ENCODE measurements around the gene PLEKHG2.
A peak's percentile ranks its signal among the peaks of the same experiment; 100 is the strongest.

Gene PLEKHG2, protein sequence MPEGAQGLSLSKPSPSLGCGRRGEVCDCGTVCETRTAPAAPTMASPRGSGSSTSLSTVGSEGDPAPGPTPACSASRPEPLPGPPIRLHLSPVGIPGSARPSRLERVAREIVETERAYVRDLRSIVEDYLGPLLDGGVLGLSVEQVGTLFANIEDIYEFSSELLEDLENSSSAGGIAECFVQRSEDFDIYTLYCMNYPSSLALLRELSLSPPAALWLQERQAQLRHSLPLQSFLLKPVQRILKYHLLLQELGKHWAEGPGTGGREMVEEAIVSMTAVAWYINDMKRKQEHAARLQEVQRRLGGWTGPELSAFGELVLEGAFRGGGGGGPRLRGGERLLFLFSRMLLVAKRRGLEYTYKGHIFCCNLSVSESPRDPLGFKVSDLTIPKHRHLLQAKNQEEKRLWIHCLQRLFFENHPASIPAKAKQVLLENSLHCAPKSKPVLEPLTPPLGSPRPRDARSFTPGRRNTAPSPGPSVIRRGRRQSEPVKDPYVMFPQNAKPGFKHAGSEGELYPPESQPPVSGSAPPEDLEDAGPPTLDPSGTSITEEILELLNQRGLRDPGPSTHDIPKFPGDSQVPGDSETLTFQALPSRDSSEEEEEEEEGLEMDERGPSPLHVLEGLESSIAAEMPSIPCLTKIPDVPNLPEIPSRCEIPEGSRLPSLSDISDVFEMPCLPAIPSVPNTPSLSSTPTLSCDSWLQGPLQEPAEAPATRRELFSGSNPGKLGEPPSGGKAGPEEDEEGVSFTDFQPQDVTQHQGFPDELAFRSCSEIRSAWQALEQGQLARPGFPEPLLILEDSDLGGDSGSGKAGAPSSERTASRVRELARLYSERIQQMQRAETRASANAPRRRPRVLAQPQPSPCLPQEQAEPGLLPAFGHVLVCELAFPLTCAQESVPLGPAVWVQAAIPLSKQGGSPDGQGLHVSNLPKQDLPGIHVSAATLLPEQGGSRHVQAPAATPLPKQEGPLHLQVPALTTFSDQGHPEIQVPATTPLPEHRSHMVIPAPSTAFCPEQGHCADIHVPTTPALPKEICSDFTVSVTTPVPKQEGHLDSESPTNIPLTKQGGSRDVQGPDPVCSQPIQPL (N-terminal part only)

DNA sequence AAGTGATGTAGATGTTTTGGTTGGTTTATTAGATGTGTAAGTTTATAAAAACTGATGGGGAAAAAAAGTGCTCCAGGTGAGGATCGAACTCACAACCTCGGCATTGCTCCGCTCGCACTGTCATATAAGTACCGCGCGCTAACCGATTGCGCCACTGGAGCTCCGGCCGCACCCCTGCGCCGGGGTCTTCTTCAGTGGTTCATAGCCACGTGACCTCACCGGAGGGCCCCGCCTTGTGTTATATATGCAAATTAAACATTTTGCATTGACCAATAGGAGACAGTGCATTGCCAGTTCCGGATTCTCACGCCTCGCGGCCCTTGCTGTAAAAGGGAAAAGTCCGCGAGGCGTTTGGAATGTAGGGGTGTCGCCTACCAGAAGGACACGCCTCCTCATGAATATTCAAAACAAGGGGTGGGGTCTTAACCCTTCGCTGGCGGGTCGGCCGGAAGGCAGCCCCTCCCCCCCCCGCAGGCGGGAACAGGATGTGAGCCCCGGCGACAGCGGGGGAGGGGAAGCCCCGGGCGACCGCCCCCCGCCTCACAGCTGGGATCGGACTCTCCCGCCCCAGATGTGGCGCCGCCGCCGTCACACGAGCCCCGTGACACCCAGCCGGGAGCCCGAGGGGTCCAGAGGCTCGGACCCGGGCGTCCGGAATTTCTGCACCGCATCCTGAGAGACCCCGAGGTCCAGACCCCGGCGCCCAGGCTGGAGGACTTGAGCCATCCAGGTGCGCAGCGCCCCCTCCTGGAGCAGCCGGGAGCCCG is at the start of gene PLEKHG2:
Gene PLEKHG2, plus strand, starts transcription at position 570 of the 767 bp plus-strand sequence. CDS start 1,418 bp downstream, outside the sequence.
- TF ChIP-seq, protein P1, sequence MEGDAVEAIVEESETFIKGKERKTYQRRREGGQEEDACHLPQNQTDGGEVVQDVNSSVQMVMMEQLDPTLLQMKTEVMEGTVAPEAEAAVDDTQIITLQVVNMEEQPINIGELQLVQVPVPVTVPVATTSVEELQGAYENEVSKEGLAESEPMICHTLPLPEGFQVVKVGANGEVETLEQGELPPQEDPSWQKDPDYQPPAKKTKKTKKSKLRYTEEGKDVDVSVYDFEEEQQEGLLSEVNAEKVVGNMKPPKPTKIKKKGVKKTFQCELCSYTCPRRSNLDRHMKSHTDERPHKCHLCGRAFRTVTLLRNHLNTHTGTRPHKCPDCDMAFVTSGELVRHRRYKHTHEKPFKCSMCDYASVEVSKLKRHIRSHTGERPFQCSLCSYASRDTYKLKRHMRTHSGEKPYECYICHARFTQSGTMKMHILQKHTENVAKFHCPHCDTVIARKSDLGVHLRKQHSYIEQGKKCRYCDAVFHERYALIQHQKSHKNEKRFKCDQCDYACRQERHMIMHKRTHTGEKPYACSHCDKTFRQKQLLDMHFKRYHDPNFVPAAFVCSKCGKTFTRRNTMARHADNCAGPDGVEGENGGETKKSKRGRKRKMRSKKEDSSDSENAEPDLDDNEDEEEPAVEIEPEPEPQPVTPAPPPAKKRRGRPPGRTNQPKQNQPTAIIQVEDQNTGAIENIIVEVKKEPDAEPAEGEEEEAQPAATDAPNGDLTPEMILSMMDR (IDR thresholded peaks at IDR 0.05; ENCODE audit: low read depth, low read length, missing control alignments) = peak; percentile 79
- DNase-seq (ENCODE audit: extremely low read depth, low read depth) = peak; percentile 98
- H3K4me3 ChIP-seq (replicated peaks; ENCODE audit: low read depth, low read length) = peak within 1 kb of the TSS; percentile 87

DNA sequence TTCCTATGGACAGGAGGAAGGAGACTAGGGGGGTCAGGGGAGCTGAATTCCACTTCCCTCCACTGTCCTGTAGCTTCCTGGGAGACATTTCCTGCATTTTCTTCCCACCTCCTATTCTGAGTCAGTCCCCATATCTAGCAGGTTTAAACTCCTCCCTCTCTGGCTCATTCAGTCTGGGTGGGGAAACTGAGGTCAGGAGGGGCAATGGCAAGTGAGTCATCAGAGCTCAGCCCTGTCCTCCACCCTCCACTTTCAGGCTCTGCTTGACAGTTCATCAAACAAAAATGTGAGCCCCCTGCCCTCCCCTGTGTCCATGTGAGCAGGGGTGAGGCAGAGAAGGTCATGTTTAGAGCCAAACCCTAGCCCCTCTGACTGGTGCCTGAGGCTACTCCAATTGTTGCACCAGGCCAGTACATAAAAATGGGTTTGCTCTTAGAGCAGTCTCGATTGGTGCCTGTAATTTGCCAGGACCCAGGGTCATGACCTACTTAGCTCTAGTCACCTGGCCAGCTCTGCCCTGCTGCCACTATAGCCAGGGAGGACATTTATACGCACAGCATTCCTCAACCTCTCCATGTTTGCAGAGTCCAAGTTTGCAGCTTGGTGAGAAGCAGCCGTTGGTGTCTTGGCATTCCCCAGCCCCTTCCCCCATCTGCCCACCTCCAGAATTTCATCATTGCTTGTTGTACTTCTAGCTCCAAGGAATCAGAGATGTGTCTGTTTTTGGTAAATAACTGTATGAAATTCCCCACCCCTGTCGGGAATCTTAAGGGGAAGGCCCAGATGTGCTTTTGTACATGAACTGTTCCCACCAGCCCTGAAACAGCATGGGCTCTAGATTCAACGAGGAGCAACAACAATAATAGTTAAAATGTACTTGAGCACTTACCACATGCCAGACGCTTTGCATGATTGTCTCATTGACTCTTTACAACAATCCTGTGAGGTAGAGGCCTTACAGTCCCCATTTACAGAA is 49.5 kb upstream of the PLEKHG2 start:
- TF ChIP-seq, protein P1 (IDR thresholded peaks at IDR 0.05; ENCODE audit: low read depth, low read length, missing control alignments) = no peak
- no peak overlapping the region for H3K4me3 ChIP-seq (replicated peaks; ENCODE audit: low read depth, low read length)
- no peak for DNase-seq (ENCODE audit: extremely low read depth, low read depth)

- no peak overlapping the region for H3K4me3 ChIP-seq (replicated peaks; ENCODE audit: low read depth, low read length)
- no peak for DNase-seq (ENCODE audit: extremely low read depth, low read depth)
- TF ChIP-seq, protein P1 (IDR thresholded peaks at IDR 0.05; ENCODE audit: low read depth, low read length, missing control alignments) = no peak
These were observed 48.5 kb upstream of the PLEKHG2 start for GRCh38 chr19:39363901-39364457.

- no peak overlapping the region for H3K4me3 ChIP-seq (replicated peaks; ENCODE audit: low read depth, low read length)
- no peak for DNase-seq (ENCODE audit: extremely low read depth, low read depth)
- TF ChIP-seq, protein P1 (IDR thresholded peaks at IDR 0.05; ENCODE audit: low read depth, low read length, missing control alignments) = no peak
These were observed 46.9 kb upstream of the PLEKHG2 start for GRCh38 chr19:39365531-39365930.

- no peak for DNase-seq (ENCODE audit: extremely low read depth, low read depth)
- no peak overlapping the region for H3K4me3 ChIP-seq (replicated peaks; ENCODE audit: low read depth, low read length)
- TF ChIP-seq, protein P1 (IDR thresholded peaks at IDR 0.05; ENCODE audit: low read depth, low read length, missing control alignments) = no peak
These were observed 43.3 kb upstream of the PLEKHG2 start for GRCh38 chr19:39369200-39369599.

All from HFF-Myc (cell line).